Sigmoid colon (tissue), 7 donors: ENCODE results near the gene ABCG8. TPM values are rescaled to one million over a fixed set of nuclear protein-coding genes. Genes with fewer than 3 reads are reported as not detected.

Source experiments
- DNase-seq: peaks from one replicate; pipeline ENCODE4 v3.0.0-alpha.2; 2019
- H3K27ac ChIP-seq, 4 donors: fragments of 200-600 bp; sonication (generic); one replicate each; pipeline ENCODE4 v1.5.1; 2016 to 2019; ENCODE audit warnings: mild to moderate bottlenecking in 1 of 4
- H3K27me3 ChIP-seq, 3 donors: fragments of 200-600 bp; sonication (generic); one replicate each; pipeline ENCODE4 v1.5.1; 2019; ENCODE audit warnings: mild to moderate bottlenecking in 1 of 3
- H3K36me3 ChIP-seq, 4 donors: fragments of 200-600 bp; sonication (generic); one replicate each; pipeline ENCODE4 v1.5.1; 2016 to 2019
- H3K4me1 ChIP-seq, 4 donors: fragments of 200-600 bp; sonication (generic); one replicate each; pipeline ENCODE4 v1.5.1; 2017 to 2019
- H3K4me3 ChIP-seq, 4 donors: fragments of 200-600 bp; sonication (generic); one replicate each; pipeline ENCODE4 v1.5.1; 2017 to 2019; ENCODE audit warnings: mild to moderate bottlenecking in 2 of 4, moderate library complexity in 1 of 4
- H3K9me3 ChIP-seq, 4 donors: fragments of 200-600 bp in 3 of 4; sonication (generic) in 3 of 4; one replicate each; pipeline versions ENCODE4 v1.5.1 to v1.6.1; 2013 to 2019
- EP300 ChIP-seq, 4 donors: sonication (generic); formaldehyde crosslinking; IDR thresholded peaks; one replicate each; pipeline ENCODE4 v1.6.1; 2017; ENCODE audit warnings: antibody characterized with exemption in 4 of 4
- POLR2A ChIP-seq, 2 donors: fragments of 450-650 bp; IDR thresholded peaks; one replicate each; pipeline ENCODE4 v1.6.1; 2016; ENCODE audit warnings: antibody characterized with exemption in 2 of 2, mild to moderate bottlenecking in 2 of 2, moderate library complexity in 2 of 2
- POLR2AphosphoS5 ChIP-seq, 4 donors: sonication (generic); formaldehyde crosslinking; IDR thresholded peaks; one replicate each; pipeline ENCODE4 v1.6.1; 2017; ENCODE audit warnings: antibody characterized with exemption in 4 of 4
- WGBS, 2 donors: extraction: QIAGEN DNeasy Blood & Tissue Kit; methylation state at CpG; one replicate each; pipeline ENCODE4 v1.1.7; 2013; 5-methylcytosine and 5-hydroxymethylcytosine counted together
- intact Hi-C: fragments of 100-400 bp; cut with DNase I; formaldehyde crosslinking; loops from one replicate; pipeline ENCODE4 v1.15.1; 2023
- polyA plus RNA-seq, 3 donors: library from polyadenylated mRNA; stranded (reverse); fragments of 200-250 nt; gene quantifications; one replicate each; pipeline ENCODE4 v1.2.3, GENCODE V29; 2013
- total RNA-seq, 4 donors: library from RNA; depleted of rRNA; stranded (reverse); fragments of >200 nt; gene quantifications; one replicate each; pipeline ENCODE4 v1.1.0, GENCODE V29; 2016
- TF ChIP-seq, protein P1 (sequence below), 4 experiments: fragments of 450-650 bp in 3 of 4; fragments of 200-600 bp in 1 of 4; IDR thresholded peaks; one replicate each; pipeline ENCODE4 v1.5.1; 2016 to 2019; ENCODE audit warnings: antibody characterized with exemption in 4 of 4, mild to moderate bottlenecking in 3 of 4, moderate library complexity in 2 of 4
- donor health status: healthy with polysubstance abuse.
- donor health status: Bipolar disorder and iron deficiency.
- donor health status: healthy.

ABCG8 gene
- total and polyA plus RNA-seq, 7 donors, result under 0.01 to 0.16 TPM; not detected in 5

GRCh38 chr2:43872151-43872550 is 33.4 kb downstream of the ABCG8 start:
- no peaks in the 10 kb centered on the region for H3K9me3 ChIP-seq
- WGBS, 2 donors, result 44 to 73% methylated on average over 12 of the region's 12 CpGs
- no peak for DNase-seq
- TF ChIP-seq POLR2AphosphoS5 (IDR thresholded peaks at IDR 0.05) (no peak), EP300 (IDR thresholded peaks at IDR 0.05) (no peak), POLR2A (IDR thresholded peaks at IDR 0.05) (no peak)
- TF ChIP-seq, protein P1, sequence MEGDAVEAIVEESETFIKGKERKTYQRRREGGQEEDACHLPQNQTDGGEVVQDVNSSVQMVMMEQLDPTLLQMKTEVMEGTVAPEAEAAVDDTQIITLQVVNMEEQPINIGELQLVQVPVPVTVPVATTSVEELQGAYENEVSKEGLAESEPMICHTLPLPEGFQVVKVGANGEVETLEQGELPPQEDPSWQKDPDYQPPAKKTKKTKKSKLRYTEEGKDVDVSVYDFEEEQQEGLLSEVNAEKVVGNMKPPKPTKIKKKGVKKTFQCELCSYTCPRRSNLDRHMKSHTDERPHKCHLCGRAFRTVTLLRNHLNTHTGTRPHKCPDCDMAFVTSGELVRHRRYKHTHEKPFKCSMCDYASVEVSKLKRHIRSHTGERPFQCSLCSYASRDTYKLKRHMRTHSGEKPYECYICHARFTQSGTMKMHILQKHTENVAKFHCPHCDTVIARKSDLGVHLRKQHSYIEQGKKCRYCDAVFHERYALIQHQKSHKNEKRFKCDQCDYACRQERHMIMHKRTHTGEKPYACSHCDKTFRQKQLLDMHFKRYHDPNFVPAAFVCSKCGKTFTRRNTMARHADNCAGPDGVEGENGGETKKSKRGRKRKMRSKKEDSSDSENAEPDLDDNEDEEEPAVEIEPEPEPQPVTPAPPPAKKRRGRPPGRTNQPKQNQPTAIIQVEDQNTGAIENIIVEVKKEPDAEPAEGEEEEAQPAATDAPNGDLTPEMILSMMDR (IDR thresholded peaks at IDR 0.05), result no peak
- intact Hi-C loops, result no loop called here
- H3K36me3 ChIP-seq, result no peaks in the 10 kb centered on the region
- peaks cover 0 to 20% (median 5%) of the 10 kb centered on the region in 3 donors for H3K27me3 ChIP-seq
- H3K4me3 ChIP-seq, result no peak overlapping the region
- H3K27ac ChIP-seq, result no peak overlapping the region
- H3K4me1 ChIP-seq, result no peaks in the 10 kb centered on the region

- no peak overlapping the region for H3K4me3 ChIP-seq
- no peak overlapping the region for H3K27ac ChIP-seq
- H3K27me3 ChIP-seq, result peaks cover 0 to 14% (median 5%) of the 10 kb centered on the region in 3 donors
- DNase-seq, result no peak
- intact Hi-C loops, result no loop called here
- TF ChIP-seq POLR2A (IDR thresholded peaks at IDR 0.05) (no peak), POLR2AphosphoS5 (IDR thresholded peaks at IDR 0.05) (no peak), EP300 (IDR thresholded peaks at IDR 0.05) (no peak)
- TF ChIP-seq, protein P1 (IDR thresholded peaks at IDR 0.05), result no peak
- WGBS, 2 donors, result 84 to 89% methylated on average over 11 of the region's 11 CpGs
- H3K4me1 ChIP-seq, result no peaks in the 10 kb centered on the region
- H3K36me3 ChIP-seq, result no peaks in the 10 kb centered on the region
- H3K9me3 ChIP-seq, result no peaks in the 10 kb centered on the region
Observed at GRCh38 chr2:43874776-43875451, 36.1 kb downstream of the ABCG8 start.

GRCh38 chr2:43877782-43878464 is 39.2 kb downstream of the ABCG8 start:
- 35 to 37% methylated on average over 16 of the region's 16 CpGs for WGBS, 2 donors
- Histone ChIP-seq H3K27me3 (peaks cover 0 to 6% (median 0%) of the 10 kb centered on the region in 3 donors), H3K27ac (no peak overlapping the region), H3K36me3 (no peaks in the 10 kb centered on the region), H3K4me1 (no peaks in the 10 kb centered on the region), H3K4me3 (no peak overlapping the region), H3K9me3 (no peaks in the 10 kb centered on the region)
- no peak for DNase-seq
- intact Hi-C loops, result no loop called here
- TF ChIP-seq, protein P1 (IDR thresholded peaks at IDR 0.05), result peak; percentile 19 to 82 (median 68)
- TF ChIP-seq EP300 (IDR thresholded peaks at IDR 0.05) (no peak), POLR2AphosphoS5 (IDR thresholded peaks at IDR 0.05) (no peak), POLR2A (IDR thresholded peaks at IDR 0.05) (no peak)

GRCh38 chr2:43879261-43879660 is 40.5 kb downstream of the ABCG8 start:
- intact Hi-C loops, result no loop called here

More at GRCh38 chr2:43879261-43879660, 40.5 kb downstream of the ABCG8 start:
- TF ChIP-seq EP300 (IDR thresholded peaks at IDR 0.05), result no peak
- TF ChIP-seq POLR2AphosphoS5 (IDR thresholded peaks at IDR 0.05), result no peak
- TF ChIP-seq, protein P1 (IDR thresholded peaks at IDR 0.05), result no peak
- TF ChIP-seq POLR2A (IDR thresholded peaks at IDR 0.05), result no peak
- 83% methylated on average over 5 of the region's 5 CpGs for WGBS, 2 donors
- H3K27me3 ChIP-seq, result peaks cover 0 to 6% (median 0%) of the 10 kb centered on the region in 3 donors
- H3K36me3 ChIP-seq, result no peaks in the 10 kb centered on the region
- H3K4me1 ChIP-seq, result no peaks in the 10 kb centered on the region
- DNase-seq, result no peak
- no peak overlapping the region for H3K4me3 ChIP-seq
- H3K9me3 ChIP-seq, result no peaks in the 10 kb centered on the region
- no peak overlapping the region for H3K27ac ChIP-seq
